Left cardiac atrium (tissue), 4 donors: ENCODE data around the gene CYBB. TPM values are rescaled to one million over a fixed set of nuclear protein-coding genes. Genes with fewer than 3 reads are reported as not detected.

Experiments used
- ATAC-seq, 2 donors: fragments of 200-7000 bp; cut with Tn5 transposase; one replicate each; pipeline ENCODE4 v1.9.1; 2020; ENCODE audit warnings: mild to moderate bottlenecking in 2 of 2, moderate library complexity in 2 of 2
- DNase-seq: peaks from one replicate; pipeline ENCODE4 v3.0.0-alpha.2; 2020
- intact Hi-C, 2 donors: fragments of 100-400 bp; cut with DNase I; formaldehyde crosslinking; loops; one replicate each; pipeline versions ENCODE4 v1.14.1 to v1.15.1; 2022 to 2023
- total RNA-seq, 2 donors: library from RNA; stranded (reverse); fragmentation: NEBNext Ultra II Directional; extraction: Animal tissue kit (Norgen Biotek cat#: 25700); gene quantifications; one replicate each; pipeline ENCODE4 v1.2.1, GENCODE V29; 2021
- donor health status: DM: no; HTN: yes; CAD: no.
- donor health status: DM: no; HTN: yes; CAD: no; lungs with severe emphysema.
- donor health status: DM: yes; HTN: yes; CAD: no.
- donor health status: Dilated cardiomyopathy.

The CYBB gene
- total RNA-seq, 2 donors from 2014 or later = 30.0 to 75.1 TPM

DNA sequence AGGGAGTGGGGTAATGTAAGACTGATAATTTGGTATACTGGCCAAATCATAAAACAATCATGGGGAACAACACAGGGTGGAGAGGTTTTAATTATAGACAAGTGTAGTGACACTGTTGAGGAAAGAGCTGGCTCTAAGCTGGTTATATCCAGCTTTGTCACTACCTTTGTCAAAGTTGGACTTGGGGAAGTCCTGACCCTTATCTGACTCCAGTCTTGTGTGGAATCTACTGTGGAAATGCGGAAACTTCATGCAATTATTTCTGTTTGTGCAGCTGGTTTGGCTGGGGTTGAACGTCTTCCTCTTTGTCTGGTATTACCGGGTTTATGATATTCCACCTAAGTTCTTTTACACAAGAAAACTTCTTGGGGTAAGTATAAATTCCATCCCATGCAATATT lies 2.0 kb downstream of the CYBB start:
- ATAC-seq = no peak
- intact Hi-C loops = no loop called here
- DNase-seq = no peak

GRCh38 chrX:37782359-37782758 lies 2.5 kb downstream of the CYBB start:
- intact Hi-C loops = no loop called here
- no peak for DNase-seq
- ATAC-seq = no peak

- ATAC-seq (no peak), DNase-seq (peak; percentile 18)
- intact Hi-C loops = no loop called here
Observed at GRCh38 chrX:37783305-37783704, 3.4 kb downstream of the CYBB start.

DNA sequence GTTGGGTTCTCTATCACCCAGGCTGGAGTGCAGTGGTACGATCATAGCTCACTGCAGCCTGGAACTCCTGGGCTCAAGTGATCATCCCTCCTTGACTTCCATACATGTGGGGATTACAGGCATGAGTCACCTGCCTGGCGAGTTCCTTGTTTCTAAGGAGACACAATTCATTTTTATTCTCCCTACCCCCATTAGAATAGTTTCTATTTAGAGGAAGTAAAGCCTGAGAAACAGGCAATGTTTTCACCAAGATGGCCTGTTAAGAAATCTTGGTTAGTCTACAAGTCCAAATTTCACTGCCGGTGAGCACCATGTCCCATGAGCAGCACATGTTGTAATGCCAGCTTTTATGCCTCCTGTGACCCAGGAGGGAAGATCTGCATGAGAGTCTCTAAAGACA lies 5.7 kb downstream of the CYBB start:
- no peak for DNase-seq
- no peak for ATAC-seq
- intact Hi-C loops = no loop called here

DNA sequence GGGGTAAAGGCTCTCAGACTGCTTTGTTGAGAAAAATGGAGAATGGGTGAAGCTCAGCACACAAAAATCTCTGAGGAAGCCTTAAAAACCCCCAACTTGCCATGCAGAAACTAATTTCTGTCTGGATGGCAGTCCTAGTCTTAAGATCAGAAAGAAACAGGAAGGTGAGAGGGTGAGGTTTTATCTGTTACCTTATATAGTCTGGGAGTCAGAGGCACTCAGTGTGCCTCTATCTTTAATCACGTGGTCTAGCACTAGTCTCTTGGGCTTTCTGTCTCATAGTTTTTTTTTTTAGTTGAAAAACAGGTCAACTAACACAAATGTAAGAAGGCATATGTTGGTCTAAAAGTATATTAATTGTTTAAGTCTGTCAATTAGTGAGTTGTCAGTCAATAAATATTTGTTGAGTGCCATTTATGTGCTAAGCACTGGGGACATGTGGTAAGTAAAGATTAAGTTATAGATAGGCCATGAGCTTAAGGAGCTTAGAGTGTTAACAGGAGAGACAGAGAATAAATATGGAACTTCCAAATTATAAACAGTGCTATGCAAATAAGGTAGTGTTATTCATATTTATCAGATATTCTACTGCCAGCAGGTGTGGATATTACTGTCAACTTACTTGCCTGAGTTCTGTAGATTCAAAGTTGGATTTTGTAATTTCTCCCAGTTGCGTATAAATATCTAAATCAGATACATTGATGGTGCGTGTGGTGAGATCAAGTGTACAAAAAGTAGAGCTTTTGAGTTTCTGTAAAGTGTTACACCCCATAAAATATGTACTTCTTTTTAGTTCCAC lies 7.0 kb downstream of the CYBB start:
- DNase-seq (no peak), ATAC-seq (no peak)

DNA sequence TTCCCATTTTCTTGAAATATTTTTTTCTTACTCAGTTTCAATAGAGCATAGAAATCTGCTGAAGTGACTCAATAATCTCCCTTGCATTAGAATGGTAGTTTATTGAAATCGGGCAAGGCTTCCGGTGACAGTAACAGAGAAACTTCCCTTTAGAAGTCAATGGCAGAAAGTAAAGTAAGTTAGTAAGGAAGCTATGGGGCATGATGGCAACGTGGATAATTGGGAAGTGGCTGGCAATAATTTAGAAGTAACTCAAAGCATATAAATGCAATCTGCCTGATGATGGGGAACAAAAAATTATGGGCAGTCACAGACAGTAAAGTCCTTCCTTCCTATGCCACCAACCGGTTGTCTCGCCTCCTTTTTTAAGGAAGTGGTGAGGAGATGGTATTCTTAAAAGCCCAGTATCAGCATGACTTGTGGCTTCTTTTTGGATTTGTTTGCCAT lies 7.6 kb downstream of the CYBB start:
- ATAC-seq = peak in 1 of 2 donors; percentile 29
- intact Hi-C loops = no loop called here

More for the DNA sequence above, 7.0 kb downstream of the CYBB start:
- intact Hi-C loops = no loop called here

DNA sequence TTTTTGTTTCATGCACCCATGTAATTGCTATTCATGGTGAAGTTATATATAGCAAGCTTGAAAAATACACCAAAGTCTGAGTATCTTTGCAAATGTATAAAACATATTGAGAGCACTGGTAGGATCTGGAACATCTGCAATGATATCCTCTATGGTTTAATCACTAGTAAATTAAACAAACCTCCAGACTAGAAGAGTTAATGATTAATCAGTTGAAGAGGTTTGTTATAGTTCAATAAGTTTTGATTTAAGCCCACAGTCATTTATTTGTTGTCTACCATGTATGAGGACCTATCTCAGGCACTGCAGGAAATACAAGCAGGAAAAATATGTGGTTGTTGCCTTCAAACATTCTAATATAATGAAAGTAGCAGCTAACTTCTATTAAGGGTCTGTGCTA lies 16.5 kb downstream of the CYBB start:
- ATAC-seq = no peak
- intact Hi-C loops = no loop called here

More for the DNA sequence above, 7.6 kb downstream of the CYBB start:
- DNase-seq = no peak

GRCh38 chrX:37796805-37797204 lies 16.9 kb downstream of the CYBB start:
- peak; percentile 22 for DNase-seq
- peak; percentile 38 to 75 for ATAC-seq
- intact Hi-C loops = no loop called here

More for the DNA sequence above, 16.5 kb downstream of the CYBB start:
- DNase-seq = no peak

DNA sequence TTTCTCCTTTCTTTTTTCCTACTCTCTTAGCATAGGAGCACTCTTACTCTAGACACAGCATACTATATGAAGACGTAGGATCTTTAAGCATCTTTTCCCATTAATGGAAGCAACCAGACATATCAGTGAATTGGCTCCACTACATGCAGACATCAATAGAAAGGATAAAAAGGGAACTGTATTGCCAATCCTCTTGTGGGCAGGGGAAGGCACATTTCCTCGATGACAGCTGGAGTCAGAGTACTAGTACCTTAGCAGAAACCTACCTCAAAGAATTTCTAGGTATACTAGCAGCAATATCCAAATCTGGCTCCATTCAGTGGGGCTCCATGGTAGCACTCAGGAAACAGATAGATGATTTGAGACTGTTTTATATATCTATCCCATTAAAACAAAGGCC lies 20.1 kb downstream of the CYBB start:
- ATAC-seq = no peak
- no peak for DNase-seq
- intact Hi-C loops = no loop called here

- intact Hi-C loops = no loop called here
- no peak for DNase-seq
- ATAC-seq = no peak
Observed at GRCh38 chrX:37800717-37801116, 20.9 kb downstream of the CYBB start.

DNA sequence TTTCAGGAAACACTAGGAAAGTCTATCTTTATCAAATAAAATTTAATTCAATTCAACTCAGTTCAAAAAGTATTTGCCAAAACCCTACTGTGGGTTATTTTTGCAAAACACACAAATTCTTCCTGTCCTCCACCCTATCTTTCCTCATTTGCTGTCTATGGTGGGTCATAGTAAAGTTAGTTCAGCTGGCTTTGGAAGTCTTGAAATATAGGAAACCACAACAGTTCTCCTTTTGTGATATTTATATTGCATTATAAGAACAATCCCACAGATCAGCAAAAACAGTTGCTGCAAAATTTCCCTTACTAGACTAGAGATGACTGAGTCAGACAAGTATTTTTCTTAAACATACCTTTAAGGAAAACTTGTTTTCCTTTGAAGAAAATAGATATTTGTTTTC lies 22.2 kb downstream of the CYBB start:
- DNase-seq (no peak), ATAC-seq (no peak)
- intact Hi-C loops = no loop called here

GRCh38 chrX:37803057-37803456 lies 23.2 kb downstream of the CYBB start:
- intact Hi-C loops = no loop called here
- no peak for DNase-seq
- ATAC-seq = no peak

- ATAC-seq (no peak), DNase-seq (no peak)
- intact Hi-C loops = no loop called here
Observed at GRCh38 chrX:37809970-37810369, 30.1 kb downstream of the CYBB start.

- DNase-seq = no peak
- intact Hi-C loops = no loop called here
- no peak for ATAC-seq
Observed at GRCh38 chrX:37812110-37812509, 32.3 kb downstream of the CYBB start.

- intact Hi-C loops = no loop called here
- ATAC-seq (no peak), DNase-seq (no peak)
Observed at GRCh38 chrX:37813570-37813969, 33.7 kb downstream of the CYBB start.

DNA sequence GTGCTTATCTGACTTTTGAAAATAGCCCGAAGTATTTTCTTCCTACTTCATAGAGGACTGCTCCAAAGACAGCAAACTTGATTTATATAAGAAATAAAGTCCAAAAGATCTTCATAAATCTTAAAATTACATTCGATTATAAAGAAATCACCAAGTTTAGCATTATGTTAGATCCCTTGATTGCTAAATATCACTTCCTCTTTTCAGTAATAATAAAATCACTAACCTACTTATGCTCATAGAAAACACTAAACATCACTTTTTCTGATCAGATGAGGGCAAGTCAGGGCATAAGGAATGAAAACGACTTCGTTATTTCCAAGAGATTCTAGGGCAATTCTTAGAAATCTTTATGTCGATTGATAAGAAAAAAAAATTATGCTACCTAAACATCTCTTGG lies 35.5 kb downstream of the CYBB start:
- intact Hi-C loops = no loop called here
- ATAC-seq = no peak
- no peak for DNase-seq

DNA sequence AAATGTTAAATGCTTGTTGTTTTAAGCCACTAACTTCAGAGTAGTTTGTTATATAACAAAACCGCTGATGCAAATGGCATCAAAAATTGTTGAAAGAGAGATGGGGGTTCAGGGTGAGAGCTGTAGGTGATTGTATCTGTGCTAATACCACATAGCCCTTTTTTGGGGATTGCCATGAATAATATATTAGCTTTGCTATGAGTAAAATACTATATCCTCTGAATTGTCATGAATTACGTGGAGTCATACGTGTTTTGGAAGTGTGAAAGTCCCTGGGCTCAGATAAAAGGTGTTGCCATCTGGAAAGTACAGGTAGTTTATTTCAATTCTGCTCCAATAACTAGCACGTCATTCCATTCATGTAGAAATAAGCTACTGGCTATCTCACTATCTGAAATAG lies 36.9 kb downstream of the CYBB start:
- no peak for ATAC-seq
- intact Hi-C loops = no loop called here
- DNase-seq = no peak

DNA sequence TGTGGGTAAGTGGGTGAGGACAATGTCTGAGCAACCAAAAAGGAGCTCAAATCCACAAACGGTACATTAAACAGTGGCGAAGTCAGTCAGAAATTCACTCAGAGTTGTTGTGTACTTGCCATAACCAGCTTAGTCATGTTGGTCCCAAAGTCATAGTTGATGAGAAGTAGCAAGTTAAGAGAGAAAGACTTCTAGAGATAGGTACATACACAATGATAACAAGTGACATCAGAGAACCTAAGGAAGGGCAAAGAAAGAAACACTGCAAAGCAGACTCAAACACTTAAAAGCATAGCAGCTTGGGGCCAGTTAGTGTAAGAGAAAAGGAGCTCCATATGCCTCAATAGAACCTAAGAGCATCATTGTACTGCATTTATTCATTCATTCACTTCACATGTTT lies 37.3 kb downstream of the CYBB start:
- no peak for ATAC-seq
- intact Hi-C loops = no loop called here
- DNase-seq = no peak

DNA sequence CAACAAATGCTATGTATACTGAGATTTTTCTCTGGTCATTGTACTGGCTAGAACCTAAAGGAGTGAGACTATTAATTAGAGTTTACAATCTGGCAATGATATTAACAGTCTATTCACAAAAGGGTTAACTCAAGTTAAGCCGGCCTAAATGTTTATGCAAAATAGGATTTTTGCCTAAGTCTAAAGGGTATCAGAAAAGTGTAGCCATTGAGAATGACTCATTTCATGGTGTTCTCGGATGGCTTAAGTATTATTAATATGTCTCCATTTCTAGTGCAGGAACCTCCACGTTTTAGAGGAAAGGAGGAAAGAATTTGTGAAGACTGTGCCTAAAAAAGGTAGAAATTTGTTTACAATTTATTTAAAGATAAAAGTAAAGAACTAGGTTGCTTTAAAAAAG lies 37.7 kb downstream of the CYBB start:
- ATAC-seq (no peak), DNase-seq (no peak)
- intact Hi-C loops = no loop called here

GRCh38 chrX:37818031-37818430 lies 38.2 kb downstream of the CYBB start:
- ATAC-seq (no peak), DNase-seq (no peak)
- intact Hi-C loops = no loop called here

GRCh38 chrX:37820646-37821045 lies 40.8 kb downstream of the CYBB start:
- ATAC-seq (no peak), DNase-seq (no peak)
- intact Hi-C loops = loop anchor here in 1 of 2 donors (10.0 kb wide), 1 partner anchor 76 kb away; no protein-coding TSS in a partner anchor
